ENCODE results near the gene MALRD1. TPM values are rescaled to one million over a fixed set of nuclear protein-coding genes. Genes with fewer than 3 reads are reported as not detected.
"Not testable (repeated sequence)": the region's sequence is repeated elsewhere in the genome, so short reads cannot be mapped to it uniquely, and the experiment has no call there.

The MALRD1 gene
- total RNA-seq, 4 donors from 2014 or later: 58.6 to 357 (median 249) TPM

GRCh38 chr10:19749185-19749729, 700.7 kb downstream of the MALRD1 start:
- Histone ChIP-seq H3K4me1 (no peaks in the 10 kb centered on the region), H3K27me3 (no peaks in the 10 kb centered on the region), H3K9me3 (no peaks in the 10 kb centered on the region), H3K4me3 (no peak overlapping the region), H3K36me3 (no peaks in the 10 kb centered on the region), H3K27ac (no peak overlapping the region)
- no peak for DNase-seq
- no peak for TF ChIP-seq CTCF (IDR thresholded peaks at IDR 0.05)

- Histone ChIP-seq H3K4me1 (no peaks in the 10 kb centered on the region), H3K36me3 (no peaks in the 10 kb centered on the region), H3K9me3 (no peaks in the 10 kb centered on the region), H3K27me3 (no peaks in the 10 kb centered on the region), H3K4me3 (no peak overlapping the region), H3K27ac (no peak overlapping the region)
- TF ChIP-seq CTCF (IDR thresholded peaks at IDR 0.05) (no peak), POLR2A (IDR thresholded peaks at IDR 0.05) (no peak)
- no peak for DNase-seq
Observed at GRCh38 chr10:19750972-19751371, 702.4 kb downstream of the MALRD1 start.

- H3K4me3 ChIP-seq: no peak overlapping the region
- no peaks in the 10 kb centered on the region for H3K27me3 ChIP-seq
- H3K36me3 ChIP-seq: no peaks in the 10 kb centered on the region
- no peaks in the 10 kb centered on the region for H3K4me1 ChIP-seq
- no peaks in the 10 kb centered on the region for H3K9me3 ChIP-seq
- no peak overlapping the region for H3K27ac ChIP-seq
- no peak for DNase-seq
- TF ChIP-seq POLR2A (IDR thresholded peaks at IDR 0.05) (no peak), CTCF (IDR thresholded peaks at IDR 0.05) (no peak)
Observed at GRCh38 chr10:19756919-19757318, 708.3 kb downstream of the MALRD1 start.

GRCh38 chr10:19762026-19762425, 713.4 kb downstream of the MALRD1 start:
- no peak for TF ChIP-seq POLR2A (IDR thresholded peaks at IDR 0.05)
- TF ChIP-seq CTCF (IDR thresholded peaks at IDR 0.05): no peak
- Histone ChIP-seq H3K9me3 (no peaks in the 10 kb centered on the region), H3K36me3 (no peaks in the 10 kb centered on the region), H3K27me3 (no peaks in the 10 kb centered on the region), H3K4me1 (no peaks in the 10 kb centered on the region), H3K27ac (no peak overlapping the region), H3K4me3 (no peak overlapping the region)
- DNase-seq: no peak

GRCh38 chr10:19764111-19764510, 715.5 kb downstream of the MALRD1 start:
- TF ChIP-seq POLR2A (IDR thresholded peaks at IDR 0.05) (no peak), CTCF (IDR thresholded peaks at IDR 0.05) (no peak)
- no peak overlapping the region for H3K27ac ChIP-seq
- no peaks in the 10 kb centered on the region for H3K4me1 ChIP-seq
- H3K9me3 ChIP-seq: no peaks in the 10 kb centered on the region
- H3K4me3 ChIP-seq: no peak overlapping the region
- no peaks in the 10 kb centered on the region for H3K27me3 ChIP-seq
- DNase-seq: no peak
- no peaks in the 10 kb centered on the region for H3K36me3 ChIP-seq

- no peak for TF ChIP-seq CTCF (IDR thresholded peaks at IDR 0.05)
- no peak for TF ChIP-seq POLR2A (IDR thresholded peaks at IDR 0.05)
- H3K4me1 ChIP-seq: no peaks in the 10 kb centered on the region
Observed at GRCh38 chr10:19767876-19768275, 719.3 kb downstream of the MALRD1 start.

GRCh38 chr10:19769826-19770225, 721.2 kb downstream of the MALRD1 start:
- H3K36me3 ChIP-seq, H3K4me3 ChIP-seq, H3K27me3 ChIP-seq, H3K27ac ChIP-seq, DNase-seq, H3K9me3 ChIP-seq, H3K4me1 ChIP-seq: not testable (repeated sequence)

More at GRCh38 chr10:19767876-19768275, 719.3 kb downstream of the MALRD1 start:
- H3K4me3 ChIP-seq: no peak overlapping the region
- no peak for DNase-seq
- H3K9me3 ChIP-seq: no peaks in the 10 kb centered on the region
- no peaks in the 10 kb centered on the region for H3K27me3 ChIP-seq
- H3K36me3 ChIP-seq: no peaks in the 10 kb centered on the region
- no peak overlapping the region for H3K27ac ChIP-seq

All from Peyer's patch (tissue), 4 donors.